Activated CD4-positive, alpha-beta T cell treated with anti-CD3 and anti-CD28 coated beads for 36 hours (primary cell): ENCODE data around the gene YTHDC2. TPM values are rescaled to one million over a fixed set of nuclear protein-coding genes. Genes with fewer than 3 reads are reported as not detected.

Experiments used
- ATAC-seq: fragments of 200-7000 bp; cut with Tn5 transposase; one replicate; pipeline ENCODE4 v1.10.0; 2021; ENCODE audit warnings: mild to moderate bottlenecking, moderate library complexity
- CTCF ChIA-PET: fragments of 350-600 bp; sonication (Branson Sonifier 250); formaldehyde crosslinking; loops from one replicate; lab custom pipeline; 2021; ENCODE audit warnings: antibody characterized with exemption; lab: Charles Lee
- POLR2A ChIA-PET: fragments of 350-600 bp; sonication (Branson Sonifier 250); formaldehyde crosslinking; loops from one replicate; lab custom pipeline; 2021; ENCODE audit warnings: antibody characterized with exemption, inconsistent platforms; lab: Charles Lee
- DNase-seq: peaks from one replicate; pipeline ENCODE4 v3.0.0-alpha.2; 2020
- H3K27ac Mint-ChIP-seq: one replicate; pipeline ENCODE4 v1.8.0; 2021; ENCODE audit warnings: mixed read lengths
- H3K27me3 Mint-ChIP-seq: one replicate; pipeline ENCODE4 v1.8.0; 2021; ENCODE audit warnings: mixed read lengths
- H3K36me3 Mint-ChIP-seq: one replicate; pipeline ENCODE4 v1.8.0; 2021; ENCODE audit warnings: low read depth, mixed read lengths
- H3K4me1 Mint-ChIP-seq: one replicate; pipeline ENCODE4 v1.8.0; 2021; ENCODE audit warnings: mixed read lengths
- H3K4me3 Mint-ChIP-seq: one replicate; pipeline ENCODE4 v1.8.0; 2021; ENCODE audit warnings: mild to moderate bottlenecking, moderate library complexity, mixed read lengths
- H3K9me3 Mint-ChIP-seq: one replicate; pipeline ENCODE4 v1.8.0; 2021; ENCODE audit warnings: low read depth, mixed read lengths
- intact Hi-C, 2 experiments: fragments of 100-400 bp; cut with DNase I in 1 of 2; cut with micrococcal nuclease in 1 of 2; formaldehyde crosslinking; loops; one replicate each; pipeline versions ENCODE4 v1.14.2 to v1.15.1; 2022 to 2024; cut with DNase I, micrococcal nuclease
- total RNA-seq, 2 experiments: library from RNA; stranded (reverse); gene quantifications; one replicate each; pipeline ENCODE4 v1.2.3, GENCODE V29; 2021

YTHDC2 gene
- total RNA-seq, 2 experiments from 2014 or later = 19.0 to 28.7 TPM

DNA sequence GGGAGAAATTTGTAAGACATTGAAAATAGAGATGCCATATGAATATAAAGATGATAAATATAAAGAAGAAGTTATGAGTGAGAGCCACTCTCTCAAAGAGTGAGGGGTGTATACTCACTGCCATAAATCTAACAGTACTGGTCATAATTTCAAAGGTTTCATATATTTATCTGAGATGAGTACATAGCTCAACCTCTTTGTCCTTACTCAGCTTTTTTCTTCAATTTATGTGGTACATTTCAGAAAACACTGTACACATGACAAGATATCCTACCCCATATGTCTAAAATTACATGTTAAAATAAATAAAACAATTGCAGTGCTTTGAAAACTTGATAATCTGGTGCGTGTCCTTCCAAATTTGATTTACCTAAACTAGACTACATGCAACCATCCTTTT, 20.0 kb upstream of the YTHDC2 start:
- DNase-seq = no peak
- ATAC-seq = no peak
- Mint-ChIP-seq H3K27ac (no peak overlapping the region), H3K36me3 (peaks cover 5% of the 10 kb centered on the region), H3K27me3 (peaks cover 50% of the 10 kb centered on the region), H3K4me1 (peaks cover 10% of the 10 kb centered on the region), H3K9me3 (peaks cover 16% of the 10 kb centered on the region), H3K4me3 (no peak overlapping the region)
- POLR2A ChIA-PET = no interaction called here
- intact Hi-C loops = no loop called here
- CTCF ChIA-PET = interaction anchor here (0.7 kb wide), 1 partner anchor 10 kb away, joined by 3 read pairs; no protein-coding TSS in a partner anchor

DNA sequence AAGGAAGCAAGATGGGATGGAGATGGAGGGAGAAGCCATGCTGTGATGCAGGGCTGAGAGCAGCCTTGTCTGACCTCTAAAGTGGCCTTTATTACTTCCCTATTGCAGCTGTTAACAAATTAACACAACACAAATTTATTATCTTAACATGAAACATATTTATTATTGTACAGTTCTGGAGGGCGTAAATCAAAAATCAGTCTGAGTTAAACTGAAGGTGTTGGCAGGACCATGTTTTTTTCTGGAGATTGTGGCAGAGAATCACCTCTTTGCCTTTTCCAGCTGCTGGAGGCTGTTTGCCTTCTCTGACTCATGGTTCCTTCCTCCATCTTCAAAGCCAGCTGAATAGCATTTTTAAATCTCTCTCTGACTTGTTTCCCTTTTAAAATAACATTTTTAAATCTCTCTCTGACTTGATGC, 18.1 kb upstream of the YTHDC2 start:
- intact Hi-C loops = no loop called here
- CTCF ChIA-PET = interaction anchor here (1.1 kb wide), 1 partner anchor 117 kb away, joined by 3 read pairs; no protein-coding TSS in a partner anchor
- no peak overlapping the region for H3K27ac Mint-ChIP-seq

DNA sequence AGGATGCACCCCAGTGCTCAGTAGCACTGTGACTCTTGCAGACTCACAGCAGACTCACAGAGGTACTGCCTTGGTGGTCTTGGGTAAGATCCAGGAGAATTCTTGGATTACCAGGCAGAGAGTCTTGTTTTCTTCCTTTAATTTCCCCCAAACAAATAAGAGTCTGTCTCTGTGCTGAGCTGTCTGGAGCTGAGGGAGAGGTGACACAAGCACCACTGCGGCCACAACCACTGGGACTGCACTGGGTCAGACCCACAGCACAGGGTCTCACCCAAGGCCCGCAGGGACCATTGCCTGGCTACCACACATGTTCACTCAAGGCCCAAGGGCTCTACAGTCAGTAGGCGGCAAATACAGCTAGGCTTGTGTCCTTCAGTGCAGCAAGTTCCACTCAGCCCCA, 11.4 kb upstream of the YTHDC2 start:
- H3K4me1 Mint-ChIP-seq = no peaks in the 10 kb centered on the region
- POLR2A ChIA-PET = no interaction called here
- no peak for DNase-seq
- no peak overlapping the region for H3K27ac Mint-ChIP-seq
- H3K36me3 Mint-ChIP-seq = no peaks in the 10 kb centered on the region
- H3K4me3 Mint-ChIP-seq = no peak overlapping the region
- no peaks in the 10 kb centered on the region for H3K9me3 Mint-ChIP-seq
- peaks cover 35% of the 10 kb centered on the region for H3K27me3 Mint-ChIP-seq
- intact Hi-C loops = no loop called here
- CTCF ChIA-PET = interaction anchor here (1.0 kb wide), 1 partner anchor 110 kb away, joined by 4 read pairs; no protein-coding TSS in a partner anchor
- no peak for ATAC-seq

More for the DNA sequence above, 18.1 kb upstream of the YTHDC2 start:
- no peaks in the 10 kb centered on the region for H3K4me1 Mint-ChIP-seq
- H3K27me3 Mint-ChIP-seq = peaks cover 44% of the 10 kb centered on the region
- H3K9me3 Mint-ChIP-seq = peaks cover 10% of the 10 kb centered on the region
- H3K4me3 Mint-ChIP-seq = no peak overlapping the region
- ATAC-seq (no peak), DNase-seq (no peak)
- peaks cover 4% of the 10 kb centered on the region for H3K36me3 Mint-ChIP-seq
- POLR2A ChIA-PET = no interaction called here

DNA sequence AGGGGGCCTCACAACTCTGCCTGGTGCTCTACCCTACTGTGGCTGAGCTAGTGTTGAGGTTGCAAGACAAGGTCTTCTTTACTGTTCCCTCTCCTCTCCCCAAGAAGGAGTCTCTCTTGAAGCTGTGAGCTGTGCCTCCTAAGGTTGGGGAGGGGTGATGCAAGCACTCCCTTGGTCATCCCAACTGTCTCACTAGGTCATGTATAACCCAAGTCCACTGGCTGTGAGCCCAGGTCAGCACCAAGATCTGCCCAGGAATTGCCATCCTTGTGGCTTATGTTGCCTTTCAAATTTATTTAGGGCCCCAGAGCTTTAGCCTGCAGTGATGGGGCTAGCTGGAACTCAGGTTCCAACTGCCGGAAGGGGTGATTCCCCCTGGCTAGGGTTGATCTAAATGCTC, 10.3 kb upstream of the YTHDC2 start:
- Mint-ChIP-seq H3K36me3 (no peaks in the 10 kb centered on the region), H3K9me3 (no peaks in the 10 kb centered on the region), H3K27me3 (peaks cover 34% of the 10 kb centered on the region), H3K4me1 (no peaks in the 10 kb centered on the region), H3K27ac (no peak overlapping the region), H3K4me3 (no peak overlapping the region)
- ChIA-PET CTCF (interaction anchor here (0.6 to 1.0 kb wide), 2 partner anchors 9 to 109 kb away, joined by 3 to 4 read pairs; no protein-coding TSS in a partner anchor), POLR2A (no interaction called here)
- DNase-seq (no peak), ATAC-seq (no peak)
- intact Hi-C loops = no loop called here

DNA sequence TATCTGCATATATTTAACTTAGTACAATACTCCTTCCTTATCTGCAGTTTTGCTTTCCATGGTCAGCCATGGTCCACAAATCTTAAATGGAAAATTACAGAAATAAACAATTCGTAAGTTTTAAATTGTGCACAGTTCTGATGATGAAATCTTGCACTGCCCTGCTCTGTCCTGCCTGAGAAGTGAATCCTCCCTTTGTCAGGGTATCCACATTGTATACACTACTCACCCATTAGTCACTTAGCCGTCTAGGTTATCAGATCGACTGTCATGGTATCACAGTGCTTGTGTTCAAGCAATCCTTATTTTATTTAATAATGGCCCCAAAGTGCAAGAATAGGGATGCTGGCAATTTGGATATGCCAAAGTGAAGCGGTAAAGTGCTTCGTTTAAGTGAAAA, 8.3 kb upstream of the YTHDC2 start:
- DNase-seq = no peak
- intact Hi-C loops = no loop called here
- H3K4me3 Mint-ChIP-seq = no peak overlapping the region
- no peak overlapping the region for H3K27ac Mint-ChIP-seq
- ChIA-PET POLR2A (no interaction called here), CTCF (interaction anchor here (0.6 to 0.7 kb wide), 2 partner anchors 170 to 444 kb away, joined by 3 read pairs; no protein-coding TSS in a partner anchor)
- no peaks in the 10 kb centered on the region for H3K4me1 Mint-ChIP-seq
- H3K27me3 Mint-ChIP-seq = peaks cover 31% of the 10 kb centered on the region
- no peaks in the 10 kb centered on the region for H3K9me3 Mint-ChIP-seq
- no peak for ATAC-seq
- no peaks in the 10 kb centered on the region for H3K36me3 Mint-ChIP-seq

DNA sequence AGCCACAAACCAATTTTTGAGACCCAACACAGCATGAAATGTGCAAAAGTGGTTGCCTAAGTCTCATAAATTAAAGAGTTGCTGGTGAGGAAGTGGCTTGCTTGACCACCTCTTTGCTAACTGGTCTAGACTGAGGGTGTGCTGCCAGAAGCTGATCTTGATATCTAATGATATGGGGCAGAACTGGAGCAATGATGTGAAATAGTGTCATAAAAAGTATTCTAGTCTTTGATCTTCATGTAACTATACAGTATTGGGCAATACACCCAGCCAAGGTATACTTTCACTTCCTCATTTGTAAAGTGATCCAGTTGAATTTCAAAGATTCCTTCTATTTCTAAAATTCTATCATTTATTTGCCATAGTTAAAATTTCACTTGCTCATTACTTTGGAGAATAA, 5.9 kb upstream of the YTHDC2 start:
- ATAC-seq (no peak), DNase-seq (no peak)
- no peaks in the 10 kb centered on the region for H3K36me3 Mint-ChIP-seq
- H3K4me1 Mint-ChIP-seq = no peaks in the 10 kb centered on the region
- POLR2A ChIA-PET = no interaction called here
- H3K4me3 Mint-ChIP-seq = no peak overlapping the region
- no peak overlapping the region for H3K27ac Mint-ChIP-seq
- H3K27me3 Mint-ChIP-seq = peaks cover 19% of the 10 kb centered on the region
- no peaks in the 10 kb centered on the region for H3K9me3 Mint-ChIP-seq
- intact Hi-C loops = no loop called here
- CTCF ChIA-PET = interaction anchor here (2.5 kb wide), 1 partner anchor 129 kb away, joined by 6 read pairs; no protein-coding TSS in a partner anchor

DNA sequence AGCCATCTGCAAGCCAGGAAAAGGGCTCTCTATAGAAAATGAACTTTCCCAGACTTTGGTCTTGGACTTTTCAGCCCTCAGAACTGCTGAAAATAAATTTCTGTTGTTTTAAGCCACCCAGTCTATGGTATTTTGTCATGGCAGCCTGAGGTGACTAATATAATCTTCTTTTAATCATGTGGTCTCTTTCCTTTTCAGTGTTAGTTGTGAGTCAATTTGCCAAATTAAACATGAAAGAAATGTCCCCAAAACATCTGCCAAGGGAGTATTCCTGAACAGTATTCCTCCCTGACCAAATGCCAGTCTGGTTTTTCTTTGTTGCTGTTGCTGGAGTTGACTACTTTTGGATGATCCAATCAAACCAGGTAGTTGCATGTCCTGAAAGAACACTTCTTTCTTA, 4.7 kb upstream of the YTHDC2 start:
- peaks cover 15% of the 10 kb centered on the region for H3K27me3 Mint-ChIP-seq

DNA sequence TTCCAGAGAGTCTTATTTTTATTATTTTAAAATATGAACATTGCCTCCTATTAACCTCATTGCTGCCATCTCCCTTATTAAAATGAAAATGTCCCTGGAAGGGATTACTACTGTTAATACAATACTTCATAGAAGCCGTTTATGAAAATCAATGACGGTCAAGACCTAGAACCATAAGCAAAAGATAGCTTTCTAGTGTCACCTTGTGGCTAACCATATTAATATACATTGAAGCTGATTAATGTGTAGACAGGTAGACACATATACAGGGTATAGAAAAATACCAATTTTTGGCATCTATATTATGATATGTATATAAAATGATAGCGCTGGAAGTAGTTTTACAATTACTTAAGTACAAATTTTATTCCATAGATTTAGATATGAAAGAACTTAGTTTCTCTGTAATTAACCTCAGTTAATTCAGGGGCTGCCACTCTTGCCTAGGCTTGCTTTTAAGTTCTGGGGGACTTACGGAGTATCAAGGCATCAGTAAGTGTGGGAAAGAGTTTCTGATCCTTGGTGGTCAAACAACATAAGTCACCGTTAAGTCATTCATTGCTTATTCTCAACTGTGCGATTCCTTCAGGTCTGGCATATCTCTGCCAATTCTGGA, 2.5 kb upstream of the YTHDC2 start:
- ATAC-seq (no peak), DNase-seq (no peak)
- ChIA-PET POLR2A (no interaction called here), CTCF (interaction anchor here (1.0 to 2.1 kb wide), 7 partner anchors 10 to 515 kb away, joined by 3 to 11 read pairs (median 4); no protein-coding TSS in a partner anchor)
- intact Hi-C loops = loop anchor here (1.0 to 10.0 kb wide), 6 partner anchors 132 to 1346 kb away; no protein-coding TSS in a partner anchor
- Mint-ChIP-seq H3K27me3 (peaks cover 13% of the 10 kb centered on the region), H3K27ac (no peak overlapping the region), H3K9me3 (no peaks in the 10 kb centered on the region), H3K36me3 (peaks cover 4% of the 10 kb centered on the region), H3K4me1 (peaks cover 21% of the 10 kb centered on the region), H3K4me3 (no peak overlapping the region)

More for the DNA sequence above, 4.7 kb upstream of the YTHDC2 start:
- DNase-seq (no peak), ATAC-seq (no peak)
- ChIA-PET CTCF (interaction anchor here (2.5 kb wide), 1 partner anchor 130 kb away, joined by 6 read pairs; no protein-coding TSS in a partner anchor), POLR2A (no interaction called here)
- Mint-ChIP-seq H3K27ac (no peak overlapping the region), H3K4me1 (peaks cover 5% of the 10 kb centered on the region), H3K36me3 (no peaks in the 10 kb centered on the region), H3K4me3 (no peak overlapping the region), H3K9me3 (no peaks in the 10 kb centered on the region)
- intact Hi-C loops = no loop called here

DNA sequence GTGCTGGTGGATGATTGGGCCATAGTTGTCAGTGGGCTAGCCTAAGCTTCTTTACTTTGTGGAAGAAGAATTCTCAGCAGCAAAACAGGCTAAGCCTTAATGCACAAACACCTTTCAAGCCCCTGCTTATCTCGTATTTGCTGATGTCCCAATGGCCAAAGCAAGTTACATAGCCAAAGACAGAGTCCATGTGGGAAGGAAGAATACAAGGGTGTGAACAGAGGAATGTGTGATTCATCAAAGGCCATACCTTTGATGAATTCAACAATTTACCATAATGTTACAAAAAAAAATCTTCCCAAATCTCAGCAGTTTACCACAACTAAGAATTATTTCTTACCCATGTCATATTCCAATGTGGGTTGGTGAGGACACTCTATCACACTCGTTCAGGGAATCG, 1.2 kb upstream of the YTHDC2 start:
- DNase-seq (no peak), ATAC-seq (no peak)
- intact Hi-C loops = loop anchor here (2.0 to 10.0 kb wide), 7 partner anchors 24 to 1348 kb away; partner anchors contain the start of genes DCP2 (in 1 of the 2) and MCC (in 1 of the 2)
- POLR2A ChIA-PET = no interaction called here
- Mint-ChIP-seq H3K4me3 (peak overlapping the region; percentile 86), H3K27me3 (peaks cover 7% of the 10 kb centered on the region), H3K27ac (no peak overlapping the region), H3K4me1 (peaks cover 28% of the 10 kb centered on the region), H3K36me3 (peaks cover 10% of the 10 kb centered on the region), H3K9me3 (no peaks in the 10 kb centered on the region)
- CTCF ChIA-PET = interaction anchor here (1.3 to 1.6 kb wide), 2 partner anchors 25 to 218 kb away, joined by 3 to 6 read pairs; partner anchors contain the start of gene MCC

DNA sequence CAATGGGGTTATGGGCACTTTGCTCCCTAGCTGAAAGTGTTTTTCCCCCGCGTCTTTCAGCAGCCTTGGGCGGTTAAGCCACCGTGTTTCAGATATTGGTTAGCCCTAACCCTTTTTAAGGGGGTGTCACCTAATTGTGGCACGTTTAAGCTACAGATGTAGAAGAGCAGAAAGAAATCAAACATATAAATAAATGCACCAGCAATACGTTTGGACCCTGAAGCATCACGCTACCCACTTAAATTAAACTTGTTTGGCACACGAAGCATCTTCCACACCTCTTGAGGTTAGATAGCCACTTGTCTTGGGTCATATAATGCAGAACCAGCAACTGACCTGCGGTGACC, 768 bp downstream of the YTHDC2 start:
- H3K27me3 Mint-ChIP-seq = peaks cover 6% of the 10 kb centered on the region
- POLR2A ChIA-PET = interaction anchor here (1.2 kb wide), 2 partner anchors 26 to 538 kb away, joined by 5 read pairs; partner anchors contain the start of genes DCP2 and MCC
- peaks cover 37% of the 10 kb centered on the region for H3K4me1 Mint-ChIP-seq
- H3K27ac Mint-ChIP-seq = peak overlapping the region; percentile 82
- no peak for ATAC-seq
- H3K9me3 Mint-ChIP-seq = no peaks in the 10 kb centered on the region
- peak overlapping the region; percentile 86 for H3K4me3 Mint-ChIP-seq
- CTCF ChIA-PET = interaction anchor here (0.8 to 1.6 kb wide), 5 partner anchors 9 to 541 kb away, joined by 3 to 6 read pairs (median 3); partner anchors contain the start of gene MCC
- peaks cover 17% of the 10 kb centered on the region for H3K36me3 Mint-ChIP-seq
- intact Hi-C loops = loop anchor here in 1 of 2 experiments (2.0 to 10.0 kb wide), 4 partner anchors 492 to 1349 kb away; partner anchors contain the start of gene SRP19
- no peak for DNase-seq

DNA sequence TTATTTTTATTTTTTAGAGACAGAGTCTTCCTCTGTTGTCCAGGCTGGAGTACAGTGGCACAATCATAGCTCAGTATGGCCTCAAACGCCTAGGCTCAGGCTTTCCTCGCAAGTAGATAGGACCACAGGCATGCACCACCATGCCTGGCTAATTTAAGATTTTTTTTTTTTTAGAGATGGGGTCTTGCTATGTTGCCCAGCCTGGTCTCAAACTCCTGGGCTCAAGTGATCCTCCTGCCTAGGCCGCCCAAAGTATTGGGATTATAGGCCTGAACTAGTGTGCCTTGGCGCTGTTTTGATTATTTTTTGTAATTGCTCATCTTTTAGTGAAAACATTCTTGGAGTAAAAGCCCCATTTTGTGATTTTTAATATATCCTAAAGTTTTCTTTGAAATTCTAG, 5.4 kb downstream of the YTHDC2 start:
- no peak overlapping the region for H3K27ac Mint-ChIP-seq
- DNase-seq = no peak
- H3K36me3 Mint-ChIP-seq = peaks cover 29% of the 10 kb centered on the region
- POLR2A ChIA-PET = no interaction called here
- H3K27me3 Mint-ChIP-seq = no peaks in the 10 kb centered on the region
- CTCF ChIA-PET = no interaction called here
- H3K4me3 Mint-ChIP-seq = no peak overlapping the region
- intact Hi-C loops = loop anchor here in 1 of 2 experiments (10.0 kb wide), 1 partner anchor 1354 kb away; no protein-coding TSS in a partner anchor
- ATAC-seq = no peak
- peaks cover 3% of the 10 kb centered on the region for H3K9me3 Mint-ChIP-seq
- peaks cover 62% of the 10 kb centered on the region for H3K4me1 Mint-ChIP-seq
